HFF-Myc (cell line): ENCODE data around the gene CCDC61.

Experiments used
- DNase-seq: peaks from one replicate; pipeline ENCODE4 v3.0.0-alpha.2; 2011; ENCODE audit warnings: low read depth; ENCODE audit errors: extremely low read depth
- H3K4me3 ChIP-seq: replicated peaks from 2 replicates; pipeline ENCODE4 v1.5.1; 2011; ENCODE audit warnings: low read depth, mild to moderate bottlenecking, control low read depth, low read length
- TF ChIP-seq, protein P1 (sequence below): IDR thresholded peaks from 2 replicates; pipeline ENCODE4 v1.5.1; 2012; ENCODE audit warnings: mild to moderate bottlenecking, low read depth, low read length, control low read depth; ENCODE audit errors: missing control alignments

Gene CCDC61

DNA sequence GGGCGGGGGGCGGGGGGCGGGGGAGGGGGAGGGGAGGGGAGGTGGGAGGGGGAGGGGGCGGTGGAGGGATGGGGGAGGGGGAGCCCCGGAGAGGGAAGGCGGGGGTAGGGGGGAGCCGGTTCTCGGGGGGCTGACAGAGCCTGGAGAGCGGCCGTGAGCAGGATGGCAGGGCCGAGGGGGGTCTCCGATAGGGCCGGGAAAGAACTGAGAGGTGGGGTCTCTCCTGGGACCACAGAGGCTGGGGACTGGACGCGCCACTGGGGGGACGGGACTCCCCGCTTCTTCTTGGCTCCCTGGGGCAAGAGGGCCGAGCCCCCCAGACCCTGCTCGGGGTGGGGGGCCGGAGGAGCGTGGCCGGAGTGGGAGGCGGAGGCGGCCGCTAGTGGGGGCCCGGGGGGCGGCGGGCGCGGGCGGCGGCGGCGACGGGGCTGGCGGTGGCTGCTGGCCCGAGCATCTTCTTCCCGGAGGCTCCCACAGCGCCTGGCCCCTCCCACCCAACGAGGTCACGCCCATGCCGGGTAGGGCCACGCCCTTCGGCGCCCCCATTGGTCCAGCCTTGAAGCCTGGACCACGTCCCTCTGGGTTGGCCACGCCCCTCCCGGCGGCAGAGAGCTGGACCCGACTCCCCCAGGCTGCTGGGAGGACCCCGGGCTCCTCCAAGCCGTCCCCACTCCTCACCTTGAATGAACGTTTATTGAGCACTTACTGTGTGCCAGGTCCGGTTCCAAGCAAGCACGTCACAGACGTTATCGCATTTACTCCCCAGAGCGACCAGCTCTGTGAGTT, 21.5 kb upstream of the CCDC61 start, which contains the start of gene NOVA2:
TSS of gene NOVA2 (minus strand) at position 313 of the 786 bp plus-strand sequence. CDS start 514 bp downstream, outside the sequence.
- DNase-seq: no peak
- no peak within 1 kb of the TSS for H3K4me3 ChIP-seq
- TF ChIP-seq, protein P1, sequence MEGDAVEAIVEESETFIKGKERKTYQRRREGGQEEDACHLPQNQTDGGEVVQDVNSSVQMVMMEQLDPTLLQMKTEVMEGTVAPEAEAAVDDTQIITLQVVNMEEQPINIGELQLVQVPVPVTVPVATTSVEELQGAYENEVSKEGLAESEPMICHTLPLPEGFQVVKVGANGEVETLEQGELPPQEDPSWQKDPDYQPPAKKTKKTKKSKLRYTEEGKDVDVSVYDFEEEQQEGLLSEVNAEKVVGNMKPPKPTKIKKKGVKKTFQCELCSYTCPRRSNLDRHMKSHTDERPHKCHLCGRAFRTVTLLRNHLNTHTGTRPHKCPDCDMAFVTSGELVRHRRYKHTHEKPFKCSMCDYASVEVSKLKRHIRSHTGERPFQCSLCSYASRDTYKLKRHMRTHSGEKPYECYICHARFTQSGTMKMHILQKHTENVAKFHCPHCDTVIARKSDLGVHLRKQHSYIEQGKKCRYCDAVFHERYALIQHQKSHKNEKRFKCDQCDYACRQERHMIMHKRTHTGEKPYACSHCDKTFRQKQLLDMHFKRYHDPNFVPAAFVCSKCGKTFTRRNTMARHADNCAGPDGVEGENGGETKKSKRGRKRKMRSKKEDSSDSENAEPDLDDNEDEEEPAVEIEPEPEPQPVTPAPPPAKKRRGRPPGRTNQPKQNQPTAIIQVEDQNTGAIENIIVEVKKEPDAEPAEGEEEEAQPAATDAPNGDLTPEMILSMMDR: no peak

GRCh38 chr19:45975306-45976070, 19.8 kb upstream of the CCDC61 start:
- TF ChIP-seq, protein P1: no peak
- H3K4me3 ChIP-seq: no peak overlapping the region
- no peak for DNase-seq

DNA sequence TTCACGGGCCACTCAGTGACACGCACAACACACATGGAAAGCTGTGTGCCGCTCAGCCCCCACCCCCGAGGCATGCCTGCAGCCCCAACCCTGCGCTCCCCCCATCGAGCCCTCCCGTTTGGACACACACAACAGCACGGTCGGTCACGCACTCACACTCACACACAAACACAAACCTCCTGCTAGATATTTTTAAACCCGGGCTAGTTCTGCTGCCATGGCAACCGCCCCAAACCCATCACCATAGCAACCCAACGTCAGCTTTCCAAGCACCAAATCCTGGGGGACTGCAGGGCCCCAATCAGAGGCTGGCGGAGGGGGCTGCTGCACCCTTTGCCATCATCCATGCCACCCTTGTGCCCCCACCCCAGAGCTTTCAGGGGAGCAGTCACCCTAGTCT, 19.1 kb upstream of the CCDC61 start:
- DNase-seq: no peak
- TF ChIP-seq, protein P1: no peak
- H3K4me3 ChIP-seq: no peak overlapping the region

- DNase-seq: no peak
- TF ChIP-seq, protein P1: no peak
Measured at GRCh38 chr19:45978156-45978555, 17.1 kb upstream of the CCDC61 start.

DNA sequence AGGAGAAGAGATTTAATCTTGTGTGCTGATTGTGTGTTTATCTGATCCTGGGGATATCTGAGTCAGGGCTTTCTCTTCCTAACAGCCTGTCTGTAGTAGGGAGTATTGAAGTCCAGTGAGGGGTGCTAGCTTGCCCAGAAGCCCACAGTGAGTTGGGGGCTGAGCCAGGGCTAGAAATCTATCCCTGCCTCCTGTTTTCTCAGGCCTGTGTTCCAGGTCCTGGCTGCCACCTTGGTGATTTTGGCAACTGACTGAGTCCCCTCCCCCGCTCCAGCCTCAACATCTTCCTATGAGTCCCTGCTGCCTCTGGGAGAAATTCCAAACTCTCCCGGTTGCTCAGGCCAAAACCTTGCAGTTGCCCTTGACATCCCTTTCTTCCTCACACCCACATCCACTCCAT, 13.9 kb upstream of the CCDC61 start:
- no peak for DNase-seq
- H3K4me3 ChIP-seq: no peak overlapping the region

More at GRCh38 chr19:45978156-45978555, 17.1 kb upstream of the CCDC61 start:
- H3K4me3 ChIP-seq: no peak overlapping the region

DNA sequence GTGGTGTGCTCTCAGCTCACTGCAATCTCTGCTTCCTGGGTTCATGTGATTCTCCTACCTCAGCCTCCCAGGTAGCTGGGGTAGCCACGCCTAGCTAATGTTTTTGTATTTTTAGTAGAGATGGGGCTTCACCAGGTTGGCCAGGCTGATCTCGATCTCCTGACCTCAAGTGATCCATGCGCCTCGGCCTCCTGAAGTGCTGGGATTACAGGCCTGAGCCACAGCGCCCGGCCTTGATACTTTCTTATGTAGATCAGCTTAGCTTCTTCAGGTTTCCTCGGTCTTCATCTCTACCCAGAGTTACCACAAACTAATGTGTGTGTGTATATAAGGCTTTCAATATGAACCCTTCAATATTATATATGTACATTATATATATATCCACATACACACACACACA, 9.9 kb upstream of the CCDC61 start:
- TF ChIP-seq, protein P1: no peak
- no peak for DNase-seq
- no peak overlapping the region for H3K4me3 ChIP-seq

More for the DNA sequence above, 13.9 kb upstream of the CCDC61 start:
- TF ChIP-seq, protein P1: no peak
